GM12892 (cell line): ENCODE measurements around the gene SHB.

Experiments
- POLR2AphosphoS5 ChIP-seq: IDR thresholded peaks from 2 replicates; pipeline ENCODE4 v1.6.1; 2011; ENCODE audit warnings: low read depth, low read length, control low read depth
- TAF1 ChIP-seq: IDR thresholded peaks from 2 replicates; pipeline ENCODE4 v1.6.1; 2011; ENCODE audit warnings: low read depth, mild to moderate bottlenecking, control low read depth, low read length, borderline replicate concordance

DNA sequence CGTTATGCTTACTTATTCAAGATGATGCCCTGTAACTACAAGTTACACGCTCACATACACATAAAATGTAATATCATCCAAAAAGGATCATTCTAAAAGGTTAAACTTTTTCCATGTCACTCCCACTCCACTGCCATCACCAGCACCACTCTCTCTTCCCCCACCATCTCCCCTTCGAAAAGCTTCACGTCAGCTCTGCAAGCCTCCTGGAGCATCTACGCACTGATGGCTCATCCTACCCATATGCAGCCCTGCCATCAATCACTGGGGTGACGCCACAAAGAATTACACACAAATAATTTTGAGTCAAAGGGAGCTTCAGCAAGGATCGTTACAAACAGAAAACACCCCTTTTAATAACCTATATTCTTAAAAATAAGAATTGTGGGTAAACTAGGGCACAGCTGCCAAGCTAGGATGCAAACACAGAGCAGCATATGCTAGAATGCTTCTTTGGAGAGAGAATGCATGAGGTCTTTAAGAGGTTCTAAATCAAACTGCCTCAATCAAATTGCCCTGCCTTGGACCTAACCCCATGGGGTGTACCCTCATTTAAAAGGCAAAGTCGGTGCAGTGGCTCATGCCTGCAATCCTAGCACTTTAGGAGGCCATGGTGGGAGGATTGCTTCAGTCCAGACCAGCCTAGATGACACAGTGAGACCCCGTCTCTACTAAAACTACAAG lies 56.1 kb downstream of the SHB start:
- TF ChIP-seq POLR2AphosphoS5 = no peak
- TF ChIP-seq TAF1 = no peak
